Brain microvascular endothelial cell (primary cell): ENCODE data around the gene FAF1.
A peak's percentile ranks its signal among the peaks of the same experiment; 100 is the strongest.

ENCODE experiments used
- DNase-seq: peaks from one replicate; pipeline ENCODE4 v3.0.0-alpha.2; 2020
- H3K27ac ChIP-seq: fragments of 250-450 bp; sonication (Bioruptor Pico); 2 replicates; pipeline ENCODE4 v1.5.1; 2020; ENCODE audit warnings: mild to moderate bottlenecking, moderate library complexity
- H3K27me3 ChIP-seq: fragments of 250-450 bp; sonication (Bioruptor Pico); replicated peaks from 2 replicates; pipeline ENCODE4 v1.5.1; 2020; ENCODE audit warnings: mild to moderate bottlenecking
- H3K36me3 ChIP-seq: fragments of 250-450 bp; sonication (Bioruptor Pico); replicated peaks from 2 replicates; pipeline ENCODE4 v1.5.1; 2020; ENCODE audit warnings: mild to moderate bottlenecking
- H3K4me3 ChIP-seq: 2 replicates; pipeline ENCODE4 v1.5.1; 2011; ENCODE audit warnings: low read depth, mild to moderate bottlenecking, control low read depth, low read length, moderate library complexity
- CTCF ChIP-seq: IDR thresholded peaks from 2 replicates; pipeline ENCODE4 v1.5.1; 2011; ENCODE audit warnings: low read depth, mild to moderate bottlenecking, moderate library complexity, low read length, control low read depth, inconsistent platforms; ENCODE audit errors: missing control alignments
- in situ Hi-C: cut with HindIII; loops from 2 replicates; pipeline ENCODE4 v1.10.0; 2017; ENCODE audit warnings: low sequenced_read_pairs, low pct_ligation_motif_present

FAF1 gene

GRCh38 chr1:50976111-50976889 is 16.2 kb upstream of the FAF1 start:
- Histone ChIP-seq H3K27me3 (no peaks in the 10 kb centered on the region), H3K27ac (no peak overlapping the region), H3K36me3 (no peaks in the 10 kb centered on the region), H3K4me3 (peak overlapping the region; percentile 82)
- TF ChIP-seq CTCF, result no peak
- in situ Hi-C loops, result no loop called here
- no peak for DNase-seq

- in situ Hi-C loops, result no loop called here
- no peak overlapping the region for H3K27ac ChIP-seq
- no peaks in the 10 kb centered on the region for H3K27me3 ChIP-seq
- no peaks in the 10 kb centered on the region for H3K36me3 ChIP-seq
- no peak overlapping the region for H3K4me3 ChIP-seq
- no peak for TF ChIP-seq CTCF
- DNase-seq, result no peak
These were observed 15.4 kb upstream of the FAF1 start for GRCh38 chr1:50975436-50975835.

DNA sequence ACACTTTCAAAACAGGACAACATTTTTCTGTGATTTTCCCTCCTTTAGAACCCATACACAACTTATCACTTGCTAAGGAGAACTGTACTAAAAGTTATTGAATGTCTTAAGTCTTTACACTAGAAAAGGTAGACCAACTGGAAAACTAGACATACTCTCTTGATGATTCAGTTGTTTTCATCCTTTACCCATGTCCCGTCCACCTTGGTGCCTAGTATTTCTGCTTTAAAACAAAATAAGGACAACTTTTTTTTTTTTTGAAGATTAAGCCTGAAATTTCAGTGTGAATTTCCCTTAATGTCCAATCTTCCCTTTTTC is 14.5 kb upstream of the FAF1 start:
- in situ Hi-C loops, result no loop called here
- H3K27ac ChIP-seq, result no peak overlapping the region
- no peaks in the 10 kb centered on the region for H3K36me3 ChIP-seq
- no peak for TF ChIP-seq CTCF
- no peaks in the 10 kb centered on the region for H3K27me3 ChIP-seq
- DNase-seq, result no peak
- no peak overlapping the region for H3K4me3 ChIP-seq

DNA sequence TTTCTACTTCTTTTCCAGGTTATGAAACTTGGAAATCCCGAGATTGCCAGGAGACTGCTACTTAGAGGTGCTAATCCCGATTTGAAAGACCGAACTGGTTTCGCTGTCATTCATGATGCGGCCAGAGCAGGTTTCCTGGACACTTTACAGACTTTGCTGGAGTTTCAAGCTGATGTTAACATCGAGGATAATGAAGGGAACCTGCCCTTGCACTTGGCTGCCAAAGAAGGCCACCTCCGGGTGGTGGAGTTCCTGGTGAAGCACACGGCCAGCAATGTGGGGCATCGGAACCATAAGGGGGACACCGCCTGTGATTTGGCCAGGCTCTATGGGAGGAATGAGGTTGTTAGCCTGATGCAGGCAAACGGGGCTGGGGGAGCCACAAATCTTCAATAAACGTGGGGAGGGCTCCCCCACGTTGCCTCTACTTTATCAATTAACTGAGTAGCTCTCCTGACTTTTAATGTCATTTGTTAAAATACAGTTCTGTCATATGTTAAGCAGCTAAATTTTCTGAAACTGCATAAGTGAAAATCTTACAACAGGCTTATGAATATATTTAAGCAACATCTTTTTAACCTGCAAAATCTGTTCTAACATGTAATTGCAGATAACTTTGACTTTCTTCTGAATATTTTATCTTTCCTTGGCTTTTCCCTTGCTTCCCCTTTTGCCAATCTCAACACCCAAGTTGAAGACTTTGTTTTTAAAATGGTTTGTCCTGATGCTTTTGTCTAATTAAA is 14.0 kb upstream of the FAF1 start:
- H3K27ac ChIP-seq, result no peak overlapping the region
- in situ Hi-C loops, result no loop called here
- no peak for TF ChIP-seq CTCF
- no peaks in the 10 kb centered on the region for H3K27me3 ChIP-seq
- H3K4me3 ChIP-seq, result no peak overlapping the region
- H3K36me3 ChIP-seq, result no peaks in the 10 kb centered on the region
- no peak for DNase-seq

- no peak for TF ChIP-seq CTCF
- in situ Hi-C loops, result no loop called here
- no peak overlapping the region for H3K27ac ChIP-seq
- H3K4me3 ChIP-seq, result no peak overlapping the region
- DNase-seq, result no peak
- H3K36me3 ChIP-seq, result no peaks in the 10 kb centered on the region
- no peaks in the 10 kb centered on the region for H3K27me3 ChIP-seq
These were observed 13.2 kb upstream of the FAF1 start for GRCh38 chr1:50973255-50973654.
